AG10803 (cell line): Measurements from ENCODE around the gene DIS3L2.

ENCODE experiments used
- DNase-seq: peaks from one replicate; pipeline ENCODE4 v3.0.0; 2010; ENCODE audit warnings: low read depth
- H3K4me3 ChIP-seq: 2 replicates; pipeline ENCODE4 v1.5.1; 2011; ENCODE audit warnings: mild to moderate bottlenecking, low read length, control low read depth
- CTCF ChIP-seq: conservative IDR thresholded peaks from 2 replicates; pipeline ENCODE4 v1.5.1; 2011; ENCODE audit warnings: mild to moderate bottlenecking, low read length, control low read depth, inconsistent platforms

The DIS3L2 gene

DNA sequence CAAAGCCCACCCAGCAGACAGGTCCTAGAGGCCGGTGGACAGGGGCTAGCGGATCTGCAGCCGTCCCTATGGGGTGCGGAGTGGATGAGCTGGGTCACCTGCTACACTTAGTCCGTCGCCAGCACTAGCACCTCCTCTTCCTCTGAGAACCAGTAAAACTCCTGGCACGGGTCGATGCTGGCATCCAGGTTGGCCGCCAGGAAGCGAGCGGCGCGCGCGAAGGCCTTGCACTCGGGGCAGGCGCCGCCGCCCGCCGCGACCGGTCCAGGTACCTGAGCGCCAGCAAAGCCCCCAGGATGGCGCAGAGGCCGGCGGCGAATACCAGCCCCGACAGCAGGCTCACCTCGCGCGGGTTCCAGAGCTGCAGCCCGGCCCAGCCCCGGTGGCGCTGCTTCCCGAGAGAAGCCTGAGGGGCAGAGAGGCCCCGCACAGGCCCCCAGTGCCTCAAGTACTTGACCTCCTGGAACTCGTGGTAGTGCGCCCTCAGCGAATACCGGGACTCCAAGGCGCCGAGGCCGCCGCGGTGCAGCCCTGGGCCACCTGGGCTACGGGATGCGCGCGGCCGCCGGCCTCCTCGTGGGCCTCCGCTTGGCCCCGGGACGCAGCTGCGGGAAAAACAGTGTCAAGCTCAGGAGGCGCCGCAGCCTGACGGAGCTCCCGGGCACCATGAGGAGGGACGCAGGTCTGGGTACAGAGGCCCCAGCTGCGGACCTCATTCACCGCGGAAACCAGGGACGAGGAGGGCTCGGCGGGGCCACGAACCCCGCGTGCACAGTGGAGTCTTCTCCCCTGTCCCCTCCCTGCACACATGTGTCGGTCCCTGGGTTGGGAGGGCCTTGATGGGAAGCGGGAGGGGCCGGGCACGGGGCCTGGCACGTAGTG, 389.5 kb downstream of the DIS3L2 start:
- DNase-seq, result no peak
- H3K4me3 ChIP-seq, result no peak overlapping the region
- no peak for TF ChIP-seq CTCF

DNA sequence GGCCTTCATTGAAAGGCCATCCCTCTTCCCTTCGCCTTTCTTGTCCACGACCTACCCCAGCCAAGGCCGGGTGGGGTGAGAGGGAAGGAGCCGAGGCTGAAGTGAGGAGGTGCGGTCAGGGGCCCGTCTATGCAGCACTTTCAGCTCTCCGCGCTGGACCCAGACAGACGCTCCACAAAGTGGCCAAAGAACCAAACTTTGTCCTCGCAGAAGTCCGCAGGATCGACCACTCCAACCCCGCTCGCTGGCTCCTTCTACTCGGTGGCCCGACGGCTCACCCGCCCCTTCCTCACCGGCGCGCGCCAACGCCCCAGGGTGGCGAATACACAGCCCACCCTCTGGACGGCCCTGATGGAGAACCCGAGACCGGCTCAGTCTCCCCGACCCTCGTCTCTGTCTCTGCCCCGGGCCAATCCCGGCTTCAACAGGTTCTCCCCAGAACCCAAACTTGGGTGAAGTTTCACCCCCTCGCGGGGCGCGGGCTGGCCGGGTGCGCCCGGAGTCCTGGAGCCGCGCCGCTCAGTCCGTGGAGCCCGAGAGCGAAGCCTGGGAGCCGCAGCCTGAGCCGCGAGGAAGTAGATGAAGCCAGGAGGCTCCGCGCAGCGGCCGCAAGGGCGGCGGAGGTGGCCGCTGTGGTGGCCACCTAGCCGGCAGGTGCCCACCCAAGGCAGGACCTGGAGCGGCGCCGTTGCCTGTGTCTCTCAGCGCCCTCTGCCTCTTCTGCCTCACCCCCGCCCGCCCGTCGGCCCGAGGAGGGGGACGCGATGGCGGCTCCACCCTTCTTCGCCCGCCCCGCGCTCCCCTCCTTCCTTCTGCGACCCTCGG, 390.4 kb downstream of the DIS3L2 start:
- no peak for TF ChIP-seq CTCF
- no peak overlapping the region for H3K4me3 ChIP-seq
- no peak for DNase-seq

DNA sequence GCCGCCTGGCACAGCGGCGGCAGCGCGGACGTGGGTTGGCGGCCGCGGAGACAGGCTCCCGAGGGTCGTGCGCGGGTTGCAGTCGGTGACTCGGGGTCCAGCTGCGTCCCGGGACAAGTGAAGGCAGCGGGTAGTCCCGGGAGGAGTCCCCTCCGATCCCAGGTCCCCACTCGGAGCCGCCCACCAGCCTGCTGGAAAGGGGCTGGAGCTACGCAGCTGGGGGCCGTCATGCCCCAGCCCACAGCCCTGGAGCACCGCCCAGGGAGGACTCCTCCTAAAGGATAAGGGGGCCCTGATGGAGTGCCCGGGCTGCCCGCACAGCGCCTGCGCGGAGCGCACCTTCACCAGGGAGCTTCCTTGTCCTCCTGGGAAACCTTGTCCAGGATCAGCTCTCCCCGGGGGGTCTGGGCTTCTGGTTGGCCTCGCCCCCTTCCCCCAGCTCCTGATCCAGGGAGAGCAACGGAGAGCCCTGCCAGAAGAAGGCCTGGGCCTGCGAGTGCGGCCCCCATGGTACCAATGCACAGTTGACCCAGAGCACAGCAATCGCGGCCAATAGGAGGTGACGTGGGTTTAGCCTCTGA, 391.1 kb downstream of the DIS3L2 start:
- DNase-seq, result no peak
- no peak for TF ChIP-seq CTCF
- no peak overlapping the region for H3K4me3 ChIP-seq

DNA sequence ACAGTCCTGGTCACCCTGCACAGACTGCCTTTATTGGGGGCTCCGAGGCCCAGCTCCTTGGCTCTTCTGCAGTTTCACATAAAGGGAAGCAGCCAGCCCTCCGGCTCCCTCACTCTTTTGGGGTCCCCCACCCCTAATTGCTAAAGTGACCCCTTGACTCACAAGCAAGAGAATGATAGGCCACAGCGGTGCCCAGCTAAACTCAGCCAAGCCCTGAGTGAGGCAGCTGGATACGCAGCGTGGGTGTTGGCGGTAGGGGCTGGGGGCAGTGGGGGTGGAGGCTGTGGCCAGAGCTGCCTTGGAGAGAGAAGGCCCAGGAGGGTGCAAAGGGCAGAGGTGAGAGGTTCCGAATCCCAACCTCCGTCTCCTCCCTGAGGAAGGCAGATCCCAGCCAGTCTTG, 391.6 kb downstream of the DIS3L2 start:
- no peak for DNase-seq
- no peak overlapping the region for H3K4me3 ChIP-seq
- no peak for TF ChIP-seq CTCF

DNA sequence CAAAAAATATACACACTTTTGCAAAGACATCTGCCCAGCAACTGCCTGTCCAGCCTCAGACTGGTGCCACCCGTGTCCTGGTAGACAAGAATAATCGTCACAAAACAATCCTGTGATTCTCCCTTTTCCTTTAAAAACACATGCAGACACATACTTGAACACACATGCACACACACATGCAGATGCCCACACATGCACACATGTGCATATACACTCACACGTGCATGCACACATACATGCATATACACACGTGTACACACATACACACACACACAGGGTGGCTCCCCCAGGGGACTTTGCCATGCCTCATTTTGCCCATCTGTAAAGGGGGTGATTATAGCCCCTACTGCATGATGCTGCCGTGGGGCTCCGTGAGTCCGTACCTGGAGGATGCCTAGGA, 392.1 kb downstream of the DIS3L2 start:
- no peak for TF ChIP-seq CTCF
- no peak overlapping the region for H3K4me3 ChIP-seq
- no peak for DNase-seq

DNA sequence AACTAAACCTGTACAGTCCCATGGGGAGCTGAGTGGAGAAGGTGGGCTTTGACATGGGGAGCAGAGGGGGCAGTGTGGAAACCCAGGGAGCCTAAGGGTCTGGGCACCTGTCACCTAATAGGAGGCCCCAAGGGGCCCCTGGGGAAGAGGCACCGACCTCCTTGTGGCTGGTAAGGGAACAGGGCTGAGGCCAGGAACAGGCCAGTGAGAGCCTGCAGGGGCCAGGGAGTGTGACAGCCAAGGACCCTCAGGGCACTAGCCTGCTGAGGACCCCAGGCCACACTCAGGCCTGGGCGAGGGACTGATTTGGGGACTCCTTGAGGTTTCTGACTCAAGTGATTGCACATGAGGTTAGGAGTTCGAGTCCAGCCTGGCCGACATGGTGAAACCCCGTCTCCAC, 392.6 kb downstream of the DIS3L2 start:
- no peak overlapping the region for H3K4me3 ChIP-seq
- no peak for TF ChIP-seq CTCF
- no peak for DNase-seq
